GM18505 (cell line): ENCODE data around the gene BIRC3.

Source experiments
- ATAC-seq: cut with Tn5 transposase; IDR thresholded peaks from one replicate; pipeline ENCODE4 v1.9.1; 2021; ENCODE audit not compliant: unreplicated experiment
- POLR2A ChIP-seq: IDR thresholded peaks from 4 replicates; pipeline ENCODE4 v1.6.1; 2011; ENCODE audit warnings: borderline replicate concordance; ENCODE audit not compliant: insufficient read depth, insufficient read length; ENCODE audit errors: extremely low read depth

The BIRC3 gene

DNA sequence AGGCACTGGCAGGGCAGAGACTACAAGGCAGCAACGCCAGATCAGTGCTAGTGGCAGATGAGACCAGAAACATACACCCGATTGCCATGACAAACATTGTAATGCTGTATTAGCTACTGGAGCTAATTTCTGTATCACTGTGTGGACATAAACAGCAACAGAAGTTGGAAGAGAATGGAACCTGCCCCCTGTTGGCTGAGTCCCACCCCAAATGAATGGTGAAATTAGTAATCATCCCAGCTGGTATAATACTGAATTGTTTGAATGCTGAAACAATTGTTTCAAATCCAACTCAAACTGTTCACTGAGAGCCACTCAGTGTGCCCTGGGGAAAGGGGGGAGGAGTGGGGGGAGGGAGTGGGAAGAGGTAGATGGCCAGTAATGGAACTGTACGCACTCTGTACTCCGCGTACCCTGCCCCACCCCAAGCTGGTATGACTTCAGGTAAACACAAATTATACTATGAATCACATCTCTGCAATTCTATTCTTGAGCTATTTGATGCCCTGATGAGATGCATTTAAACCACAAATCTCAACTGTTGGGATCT lies 11.2 kb upstream of the BIRC3 start:
- no peak for TF ChIP-seq POLR2A
- no peak for ATAC-seq

DNA sequence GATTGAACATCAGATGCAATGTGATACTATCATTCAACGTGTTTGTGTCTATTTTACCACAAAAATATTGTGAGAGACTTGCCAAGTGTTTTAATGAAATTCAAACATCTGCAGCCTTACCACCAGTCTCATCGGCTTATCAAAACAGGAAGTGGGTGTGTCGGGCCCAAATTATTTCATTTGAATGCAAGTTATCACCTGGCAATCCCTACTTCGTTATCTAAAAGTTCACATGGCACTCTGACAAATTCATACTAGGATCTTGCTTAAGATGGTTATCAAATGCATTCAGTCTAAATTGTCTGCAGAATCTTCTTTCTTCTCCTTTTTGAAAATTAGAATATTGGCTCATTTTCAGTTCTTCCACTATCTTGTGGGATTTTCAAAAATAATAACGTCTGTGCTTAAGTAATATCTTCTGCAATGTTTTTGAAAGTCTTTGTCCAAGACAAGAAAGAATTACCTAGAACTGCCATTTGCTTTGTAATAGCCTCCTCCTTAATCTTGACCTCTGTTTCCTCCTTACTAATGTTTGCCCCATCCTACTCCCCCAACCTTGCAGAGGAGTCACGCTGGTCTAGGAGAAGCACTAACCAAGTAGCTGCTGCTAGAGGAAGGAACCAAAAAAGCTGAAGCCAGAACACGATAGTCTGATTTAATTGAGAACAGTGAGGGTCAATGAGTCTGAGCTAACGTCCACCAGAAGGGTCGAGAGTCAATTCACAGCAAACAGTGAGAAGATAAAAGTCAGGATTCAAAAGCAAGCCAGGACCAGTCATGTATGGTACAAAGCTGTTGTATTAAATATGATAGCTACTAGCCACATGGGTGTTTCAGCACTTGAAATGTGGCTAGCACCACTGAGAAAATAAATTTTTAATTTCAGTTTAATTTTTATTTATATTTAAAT lies 10.2 kb upstream of the BIRC3 start:
- no peak for ATAC-seq
- no peak for TF ChIP-seq POLR2A

DNA sequence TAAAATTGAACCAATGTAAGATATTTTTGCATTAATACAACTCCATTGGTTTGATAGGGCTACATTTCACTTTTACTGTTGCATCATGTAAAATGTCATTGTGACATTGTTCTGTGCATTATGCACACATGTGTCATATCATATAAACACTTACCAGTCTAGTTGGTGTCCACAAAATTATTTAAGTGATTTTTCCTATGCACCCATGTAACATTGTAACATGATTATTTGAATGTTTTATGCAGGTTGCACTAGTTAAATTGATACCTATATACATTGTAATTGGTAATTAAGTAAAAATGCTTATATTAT lies 9.6 kb upstream of the BIRC3 start:
- TF ChIP-seq POLR2A: no peak
- no peak for ATAC-seq

DNA sequence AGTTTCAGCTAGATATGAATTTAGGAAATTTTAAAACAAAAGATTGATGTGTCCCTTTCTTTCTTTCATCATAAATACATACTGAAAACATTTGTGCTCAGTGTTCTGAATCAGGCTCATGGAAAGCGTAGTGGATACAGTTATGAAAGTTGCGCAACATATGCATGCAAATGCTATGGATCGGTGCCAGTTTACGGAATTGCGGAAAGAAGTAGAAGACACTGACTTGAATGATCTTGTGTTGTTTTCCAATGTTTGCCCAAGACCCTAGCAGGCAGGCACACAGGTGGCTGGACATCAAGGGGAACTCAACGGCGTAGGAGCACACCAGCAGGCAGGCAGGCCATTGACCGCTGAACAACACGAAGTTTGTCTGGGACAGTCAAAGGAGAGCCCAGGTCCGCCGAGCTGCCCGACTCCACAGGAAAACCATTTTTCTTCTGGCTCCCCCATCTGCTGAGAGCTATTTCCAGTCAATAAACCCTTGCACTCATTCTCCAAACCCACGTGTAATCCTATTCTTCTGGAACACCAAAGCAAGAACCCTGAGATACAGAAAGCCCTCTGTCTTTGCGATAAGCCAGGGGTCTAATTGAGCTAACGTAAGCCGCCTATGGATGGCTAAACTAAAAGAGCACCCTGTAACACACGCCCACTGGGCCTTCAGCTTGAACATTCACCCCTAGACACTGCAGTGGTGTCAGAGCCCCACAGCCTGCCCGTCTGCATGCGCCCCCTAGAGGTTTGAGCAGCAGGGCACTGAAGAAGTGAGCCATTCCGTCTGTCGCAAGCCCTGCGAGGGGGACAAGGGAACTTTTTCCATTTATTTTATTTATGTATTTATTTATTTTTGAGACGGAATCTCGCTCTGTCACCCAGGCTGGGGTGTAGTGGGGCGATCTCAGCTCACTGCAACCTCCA lies 7.4 kb upstream of the BIRC3 start:
- ATAC-seq: no peak
- no peak for TF ChIP-seq POLR2A

DNA sequence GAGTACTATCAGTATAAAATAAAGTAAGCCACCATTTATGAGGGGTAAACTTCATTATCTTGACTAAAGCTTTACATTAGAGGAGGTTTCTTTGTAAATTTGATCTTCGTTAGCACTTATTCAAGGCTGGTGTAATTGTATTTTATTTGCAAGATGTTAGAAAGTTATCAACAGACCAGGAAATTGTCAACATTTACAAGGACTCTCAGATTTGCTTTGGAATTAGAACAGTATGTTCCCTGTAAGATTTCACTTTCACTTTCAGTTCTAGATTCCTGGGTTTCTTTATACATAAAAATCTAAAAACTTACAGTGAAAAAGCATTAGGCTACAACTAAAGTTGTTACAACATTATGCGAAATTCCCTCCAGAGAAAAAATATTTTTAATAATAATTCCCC lies 4.6 kb upstream of the BIRC3 start:
- ATAC-seq: no peak
- no peak for TF ChIP-seq POLR2A

DNA sequence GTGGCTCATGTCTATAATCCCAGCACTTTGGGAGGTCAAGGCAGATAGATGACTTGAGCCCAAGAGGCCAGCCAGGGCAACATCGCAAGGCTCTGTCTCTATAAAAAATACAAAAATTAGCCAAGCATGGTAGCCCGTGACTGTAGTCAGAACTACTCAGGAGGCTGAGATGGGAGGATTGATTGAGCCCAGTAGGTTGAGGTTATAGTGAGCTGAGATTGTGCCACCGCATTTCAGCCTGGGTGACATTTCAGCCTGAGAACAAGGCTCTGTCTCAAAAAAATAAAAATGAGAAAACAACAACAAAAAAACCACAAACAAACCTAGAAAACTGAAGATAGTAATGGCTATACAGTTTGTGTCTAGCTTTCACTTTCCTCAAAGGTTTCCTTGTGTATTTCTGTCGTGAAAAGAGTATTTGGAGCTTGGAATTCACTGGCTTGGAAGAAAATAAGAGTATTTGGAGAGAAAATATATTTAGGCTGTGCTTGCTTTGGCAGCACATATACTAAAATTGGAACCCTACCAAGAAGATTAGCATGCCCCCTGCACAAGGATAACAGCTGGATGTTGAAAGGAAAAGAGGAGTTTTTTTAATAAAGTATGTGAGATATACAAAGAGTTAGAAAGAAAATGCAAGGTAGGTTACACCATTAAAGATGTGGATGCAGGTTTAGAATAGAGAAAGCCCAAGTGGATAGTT lies 3.9 kb upstream of the BIRC3 start:
- no peak for TF ChIP-seq POLR2A
- no peak for ATAC-seq

DNA sequence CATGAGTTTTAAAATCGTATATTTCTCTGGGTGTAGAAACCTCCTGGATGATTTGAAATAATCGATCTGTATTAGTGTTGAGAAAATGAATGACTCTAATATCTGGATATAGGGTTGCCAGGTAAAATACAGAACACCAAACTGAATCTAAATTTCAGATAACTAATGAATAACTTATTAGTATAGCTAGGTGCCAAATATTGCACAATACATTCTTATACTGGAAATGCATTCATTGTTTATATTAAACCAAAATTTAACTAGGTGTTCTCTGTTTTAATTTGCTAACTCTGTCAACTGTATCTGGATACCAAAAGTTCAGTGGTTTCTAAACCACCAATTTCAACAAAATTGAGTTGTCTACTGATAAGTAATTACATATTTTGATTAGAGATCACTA lies 2.5 kb upstream of the BIRC3 start:
- ATAC-seq: no peak
- no peak for TF ChIP-seq POLR2A

DNA sequence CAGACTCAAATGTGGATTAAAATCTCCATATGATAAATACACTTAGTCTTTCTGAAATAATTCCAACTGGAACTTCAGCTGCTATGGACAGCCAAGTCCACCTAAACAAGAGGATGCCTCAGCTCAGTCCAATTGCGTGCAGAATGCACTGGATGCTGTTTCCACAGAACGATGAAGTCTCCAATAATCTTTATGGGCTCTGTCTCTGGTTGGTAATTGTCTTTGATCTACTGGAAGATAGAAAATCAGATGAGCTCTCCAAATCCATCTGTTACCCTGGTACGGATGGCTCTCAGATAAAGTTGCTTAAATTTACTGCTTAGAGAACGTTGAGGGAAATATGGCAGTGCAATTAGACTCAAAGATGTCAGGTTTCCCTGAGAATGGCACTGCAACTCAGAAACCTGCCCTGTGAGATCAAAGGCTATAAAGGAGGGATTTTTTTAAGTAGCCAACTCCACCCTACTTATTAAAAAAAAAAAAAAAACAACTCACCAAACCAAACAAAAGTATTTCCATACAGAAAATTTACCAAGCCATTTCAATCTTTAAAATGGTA lies 859 bp upstream of the BIRC3 start:
- no peak for TF ChIP-seq POLR2A
- no peak for ATAC-seq

DNA sequence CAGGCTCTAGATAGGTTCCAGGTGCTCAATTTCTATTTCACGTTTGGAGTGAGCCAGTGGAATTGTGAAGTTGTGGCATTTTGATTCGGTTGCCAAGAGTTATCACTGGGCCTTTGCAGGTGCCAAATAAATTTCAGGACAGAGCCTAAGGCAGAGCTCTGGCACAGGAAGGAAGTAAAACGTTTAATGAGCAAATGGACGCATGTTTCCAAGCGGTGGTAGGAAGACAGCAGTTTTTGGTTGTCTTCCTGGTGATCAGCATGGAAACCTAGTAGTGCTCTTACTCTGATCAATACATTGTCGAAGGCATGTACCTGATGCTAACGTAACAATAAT lies 452 bp downstream of the BIRC3 start:
- no peak for ATAC-seq
- TF ChIP-seq POLR2A: no peak

DNA sequence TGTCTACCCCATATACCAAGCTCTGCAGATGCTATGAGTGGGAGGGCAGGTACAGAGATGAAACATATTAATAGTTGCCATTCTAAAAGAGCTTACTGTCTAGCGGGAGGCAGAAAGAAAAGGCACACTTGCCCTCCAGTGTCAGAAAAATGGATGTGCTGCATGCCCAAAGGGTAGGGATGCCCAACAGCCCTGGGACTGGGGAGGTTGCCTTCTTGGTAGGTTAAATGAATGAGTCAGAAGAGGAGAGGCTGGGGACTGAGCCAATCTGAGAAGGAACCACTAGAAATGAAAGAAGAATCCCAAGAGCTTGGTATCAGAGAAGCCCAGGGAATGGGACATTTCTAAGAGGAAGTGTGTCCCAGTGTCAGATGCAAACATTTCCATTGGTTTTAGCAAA lies 1.2 kb downstream of the BIRC3 start:
- no peak for ATAC-seq
- no peak for TF ChIP-seq POLR2A

DNA sequence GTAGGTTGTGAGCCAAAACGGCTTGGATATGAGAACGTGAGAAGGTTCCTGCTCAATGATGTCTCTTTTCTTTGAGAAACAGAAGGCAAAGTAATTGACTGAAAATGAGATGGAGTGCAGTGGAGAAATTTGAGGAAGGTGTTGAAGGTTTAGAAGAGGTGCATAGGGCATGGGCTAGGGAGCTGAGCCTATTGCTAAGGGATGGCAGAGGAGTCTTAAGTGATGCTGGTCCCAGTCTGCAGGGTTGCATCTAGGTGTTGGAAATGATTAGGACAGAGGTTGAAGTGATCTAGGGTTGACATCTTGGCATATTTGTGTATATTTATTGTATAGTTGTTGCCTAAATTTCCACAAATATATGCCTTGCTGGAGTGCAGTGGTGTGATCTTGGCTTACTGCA lies 2.3 kb downstream of the BIRC3 start:
- peak; percentile 25 for TF ChIP-seq POLR2A
- no peak for ATAC-seq

DNA sequence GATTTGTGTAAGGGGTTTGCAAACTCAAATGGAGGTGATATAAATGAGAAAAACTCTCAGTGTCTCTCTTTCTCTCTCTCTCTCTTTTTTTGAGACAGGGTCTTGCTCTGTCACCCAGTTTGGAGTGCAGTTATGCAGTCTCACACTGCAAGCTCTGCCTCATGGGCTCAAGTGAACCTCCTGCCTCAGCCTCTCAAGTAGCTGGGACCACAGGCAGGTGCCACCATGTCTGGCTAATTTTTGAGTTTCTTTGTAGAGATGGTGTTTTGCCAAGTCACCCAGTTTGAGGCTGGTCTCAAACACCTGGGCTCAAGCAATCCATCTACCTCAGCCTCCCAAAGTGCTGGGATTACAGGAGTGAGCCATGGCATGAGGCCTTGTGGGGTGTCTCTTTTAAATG lies 2.9 kb downstream of the BIRC3 start:
- no peak for ATAC-seq
- TF ChIP-seq POLR2A: peak; percentile 36

DNA sequence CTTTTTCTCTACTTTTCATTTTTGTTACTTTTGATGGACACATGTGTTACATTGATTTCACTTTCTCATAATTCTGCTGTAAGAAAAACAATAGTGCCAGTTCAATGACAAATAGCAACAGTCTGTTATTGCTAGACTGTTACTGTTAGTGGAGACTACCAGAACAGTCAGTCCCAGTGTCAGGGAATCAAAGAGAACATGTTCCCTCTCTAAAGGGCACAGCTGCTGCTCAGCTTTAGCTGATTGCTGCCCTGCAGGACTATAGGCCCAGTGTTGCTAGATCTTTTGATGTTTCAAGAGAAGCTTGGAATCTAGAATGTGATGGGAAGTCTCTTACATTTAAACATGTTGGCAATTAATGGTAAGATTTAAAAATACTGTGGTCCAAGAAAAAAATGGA lies 3.4 kb downstream of the BIRC3 start:
- no peak for TF ChIP-seq POLR2A
- no peak for ATAC-seq

DNA sequence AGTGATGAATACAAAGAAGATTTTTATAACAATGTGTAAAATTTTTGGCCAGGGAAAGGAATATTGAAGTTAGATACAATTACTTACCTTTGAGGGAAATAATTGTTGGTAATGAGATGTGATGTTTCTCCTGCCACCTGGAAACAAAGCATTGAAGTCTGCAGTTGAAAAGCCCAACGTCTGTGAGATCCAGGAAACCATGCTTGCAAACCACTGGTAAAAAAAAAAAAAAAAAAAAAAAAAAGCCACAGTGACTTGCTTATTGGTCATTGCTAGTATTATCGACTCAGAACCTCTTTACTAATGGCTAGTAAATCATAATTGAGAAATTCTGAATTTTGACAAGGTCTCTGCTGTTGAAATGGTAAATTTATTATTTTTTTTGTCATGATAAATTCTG lies 5.3 kb downstream of the BIRC3 start:
- ATAC-seq: no peak
- no peak for TF ChIP-seq POLR2A
